Fibroblast of the aortic adventitia (primary cell): ENCODE results near the gene DLGAP4. TPM values are rescaled to one million over a fixed set of nuclear protein-coding genes. Genes with fewer than 3 reads are reported as not detected.

Experiments
- DNase-seq: peaks from one replicate; pipeline ENCODE4 v3.0.0-alpha.2; 2010; ENCODE audit warnings: low read depth
- H3K4me3 ChIP-seq: 2 replicates; pipeline ENCODE4 v1.5.1; 2011; ENCODE audit warnings: low read depth, mild to moderate bottlenecking, control low read depth, low read length, moderate library complexity
- total RNA-seq: library from RNA; depleted of rRNA; stranded (reverse); fragments of >200 nt; gene quantifications from 2 replicates; pipeline ENCODE4 v1.2.3, GENCODE V29; 2012; ENCODE audit warnings: low replicate concordance
- TF ChIP-seq, protein P1 (sequence below): IDR thresholded peaks from 2 replicates; pipeline ENCODE4 v1.5.1; 2011; ENCODE audit warnings: mild to moderate bottlenecking, low read length, control low read depth, inconsistent platforms; ENCODE audit not compliant: insufficient read depth

DLGAP4 gene
- total RNA-seq, 1 donor, result 19.5 TPM

DNA sequence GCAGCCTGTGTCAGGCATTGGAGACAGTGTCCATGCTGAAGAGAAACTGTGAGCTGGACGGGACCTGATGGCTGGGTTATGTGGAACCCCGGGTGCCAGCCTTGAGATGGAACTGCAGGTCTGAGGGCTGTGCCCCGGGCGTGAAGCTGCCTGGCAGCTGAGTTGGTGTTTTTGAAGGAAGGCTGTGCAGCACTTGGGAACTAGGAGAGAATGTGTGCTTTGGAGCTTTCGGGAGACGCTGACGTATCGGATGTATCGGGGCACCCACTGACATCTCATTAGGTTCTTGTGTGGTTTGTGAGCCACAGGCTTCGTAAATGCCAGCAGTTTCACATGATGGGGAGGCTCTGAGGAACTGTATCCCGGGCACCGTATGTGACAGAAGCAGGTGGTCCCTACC is 2.2 kb downstream of the DLGAP4 start:
- no peak overlapping the region for H3K4me3 ChIP-seq
- DNase-seq, result no peak
- TF ChIP-seq, protein P1, sequence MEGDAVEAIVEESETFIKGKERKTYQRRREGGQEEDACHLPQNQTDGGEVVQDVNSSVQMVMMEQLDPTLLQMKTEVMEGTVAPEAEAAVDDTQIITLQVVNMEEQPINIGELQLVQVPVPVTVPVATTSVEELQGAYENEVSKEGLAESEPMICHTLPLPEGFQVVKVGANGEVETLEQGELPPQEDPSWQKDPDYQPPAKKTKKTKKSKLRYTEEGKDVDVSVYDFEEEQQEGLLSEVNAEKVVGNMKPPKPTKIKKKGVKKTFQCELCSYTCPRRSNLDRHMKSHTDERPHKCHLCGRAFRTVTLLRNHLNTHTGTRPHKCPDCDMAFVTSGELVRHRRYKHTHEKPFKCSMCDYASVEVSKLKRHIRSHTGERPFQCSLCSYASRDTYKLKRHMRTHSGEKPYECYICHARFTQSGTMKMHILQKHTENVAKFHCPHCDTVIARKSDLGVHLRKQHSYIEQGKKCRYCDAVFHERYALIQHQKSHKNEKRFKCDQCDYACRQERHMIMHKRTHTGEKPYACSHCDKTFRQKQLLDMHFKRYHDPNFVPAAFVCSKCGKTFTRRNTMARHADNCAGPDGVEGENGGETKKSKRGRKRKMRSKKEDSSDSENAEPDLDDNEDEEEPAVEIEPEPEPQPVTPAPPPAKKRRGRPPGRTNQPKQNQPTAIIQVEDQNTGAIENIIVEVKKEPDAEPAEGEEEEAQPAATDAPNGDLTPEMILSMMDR, result no peak

DNA sequence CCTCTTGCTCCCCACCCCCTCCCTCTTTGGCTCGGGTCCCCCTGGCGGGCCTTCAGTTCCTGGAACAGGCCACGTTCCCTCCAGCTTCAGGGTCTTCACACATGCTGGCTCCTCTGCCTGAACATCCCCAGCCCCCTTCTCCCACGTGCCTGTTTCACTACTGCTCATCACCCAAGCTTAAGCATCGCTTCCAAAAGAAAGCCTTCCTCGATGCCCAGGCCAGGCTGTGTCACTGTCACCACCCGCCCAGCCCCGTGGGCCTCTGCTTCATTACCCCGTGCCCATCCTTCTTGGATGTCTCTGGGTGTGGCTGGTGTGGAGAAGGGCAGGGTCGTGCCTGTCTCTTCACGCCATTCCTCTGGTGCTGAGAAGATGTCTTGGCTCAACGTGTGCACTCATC is 2.8 kb downstream of the DLGAP4 start:
- TF ChIP-seq, protein P1, result no peak
- H3K4me3 ChIP-seq, result no peak overlapping the region
- no peak for DNase-seq

- DNase-seq, result no peak
- H3K4me3 ChIP-seq, result no peak overlapping the region
- TF ChIP-seq, protein P1, result no peak
These were observed 3.5 kb downstream of the DLGAP4 start for GRCh38 chr20:36309643-36310042.

- DNase-seq, result no peak
- TF ChIP-seq, protein P1, result no peak
These were observed 4.3 kb downstream of the DLGAP4 start for GRCh38 chr20:36310215-36310981.

DNA sequence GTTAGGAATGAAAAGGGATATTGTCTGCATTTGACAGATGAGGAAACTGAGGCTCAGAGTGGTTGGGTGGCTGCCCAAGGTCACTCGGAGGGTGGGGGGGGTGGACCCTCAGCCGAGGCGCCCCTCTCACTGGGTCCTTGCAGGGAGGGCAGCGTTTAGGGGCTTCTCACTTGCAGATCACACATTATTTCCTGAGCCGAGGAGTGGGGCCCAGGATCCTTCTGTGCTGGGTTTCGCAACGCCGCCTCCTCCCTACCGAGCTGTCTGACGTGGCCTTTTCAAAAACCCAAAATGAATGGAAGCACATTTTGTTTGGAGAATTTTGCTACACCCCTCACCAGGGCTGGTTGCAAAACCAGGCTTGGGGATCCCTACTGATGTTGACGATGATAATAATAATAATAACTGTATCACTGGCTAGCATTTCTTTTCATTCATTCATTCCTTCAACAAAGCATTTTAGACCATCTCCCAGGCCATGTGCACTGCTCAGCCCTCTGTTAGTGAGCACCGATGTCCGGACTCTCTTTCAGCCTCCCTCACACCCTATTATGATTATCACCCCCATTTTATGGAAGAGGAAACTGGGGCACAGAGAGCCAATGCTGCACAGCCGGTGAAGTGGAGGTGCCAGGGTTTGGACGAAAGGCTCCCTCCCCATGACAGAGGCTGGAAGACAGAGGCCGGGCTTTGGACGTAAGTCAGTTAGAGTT is 5.2 kb downstream of the DLGAP4 start:
- no peak for DNase-seq
- H3K4me3 ChIP-seq, result no peak overlapping the region
- TF ChIP-seq, protein P1, result no peak

More at GRCh38 chr20:36310215-36310981, 4.3 kb downstream of the DLGAP4 start:
- H3K4me3 ChIP-seq, result no peak overlapping the region

GRCh38 chr20:36311854-36312723 is 6.0 kb downstream of the DLGAP4 start:
- H3K4me3 ChIP-seq, result no peak overlapping the region
- no peak for DNase-seq

More at GRCh38 chr20:36311854-36312723, 6.0 kb downstream of the DLGAP4 start:
- TF ChIP-seq, protein P1, result no peak
